Parathyroid adenoma (tissue), 2 donors: ENCODE results near the gene CEACAM16.

Experiments
- H2AFZ ChIP-seq: fragments of 300-600 bp; sonication (generic); one replicate; pipeline ENCODE4 v1.7.0; 2017; ENCODE audit warnings: antibody characterized with exemption, mild to moderate bottlenecking
- H3K27ac ChIP-seq: fragments of 300-600 bp; sonication (generic); one replicate; pipeline ENCODE4 v1.7.0; 2017
- H3K27me3 ChIP-seq: fragments of 300-600 bp; sonication (generic); one replicate; pipeline ENCODE4 v1.7.0; 2017; ENCODE audit warnings: low read length; ENCODE audit not compliant: control insufficient read depth, insufficient read depth
- H3K36me3 ChIP-seq: fragments of 300-600 bp; sonication (generic); one replicate; pipeline ENCODE4 v1.7.0; 2017; ENCODE audit warnings: low read length; ENCODE audit not compliant: control insufficient read depth, insufficient read depth
- H3K4me1 ChIP-seq: fragments of 300-600 bp; sonication (generic); one replicate; pipeline ENCODE4 v1.7.0; 2017; ENCODE audit warnings: control low read depth
- H3K4me2 ChIP-seq: fragments of 300-600 bp; sonication (generic); one replicate; pipeline ENCODE4 v1.7.0; 2017; ENCODE audit warnings: low read length
- H3K4me3 ChIP-seq: fragments of 300-600 bp; sonication (generic); one replicate; pipeline ENCODE4 v1.7.0; 2017; ENCODE audit warnings: low read depth, low read length
- H3K79me2 ChIP-seq: fragments of 300-600 bp; sonication (generic); one replicate; pipeline ENCODE4 v1.7.0; 2017; ENCODE audit warnings: control low read depth
- H3K9ac ChIP-seq: fragments of 300-600 bp; sonication (generic); one replicate; pipeline ENCODE4 v1.7.0; 2017; ENCODE audit warnings: mild to moderate bottlenecking
- H3K9me3 ChIP-seq: fragments of 300-600 bp; sonication (generic); one replicate; pipeline ENCODE4 v1.7.0; 2017; ENCODE audit warnings: low read length; ENCODE audit not compliant: control insufficient read depth
- CTCF ChIP-seq: fragments of 300-600 bp; sonication (generic); IDR thresholded peaks from one replicate; pipeline ENCODE4 v1.7.0; 2017; ENCODE audit warnings: antibody characterized with exemption, mild to moderate bottlenecking
- donor health status: primary hyperparathyroidism.

Gene CEACAM16

GRCh38 chr19:44689290-44690130 lies 9.4 kb upstream of the CEACAM16 start:
- Histone ChIP-seq H3K9ac (no peak overlapping the region), H3K27ac (no peak overlapping the region)

GRCh38 chr19:44690131-44690440 lies 8.9 kb upstream of the CEACAM16 start:
- no peaks in the 10 kb centered on the region for H3K79me2 ChIP-seq

More at GRCh38 chr19:44689290-44690130, 9.4 kb upstream of the CEACAM16 start:
- peak overlapping the region; percentile 25 for H3K4me2 ChIP-seq
- H3K27me3 ChIP-seq, result no peaks in the 10 kb centered on the region
- H3K9me3 ChIP-seq, result no peaks in the 10 kb centered on the region
- TF ChIP-seq CTCF, result peak; percentile 85
- no peaks in the 10 kb centered on the region for H3K36me3 ChIP-seq
- peak overlapping the region; percentile 53 for H2AFZ ChIP-seq
- H3K4me1 ChIP-seq, result peaks cover 13% of the 10 kb centered on the region
- no peak overlapping the region for H3K4me3 ChIP-seq
- no peaks in the 10 kb centered on the region for H3K79me2 ChIP-seq

GRCh38 chr19:44692379-44692721 lies 6.6 kb upstream of the CEACAM16 start:
- peaks cover 19% of the 10 kb centered on the region for H3K4me1 ChIP-seq
- H3K4me2 ChIP-seq, result no peak overlapping the region
- TF ChIP-seq CTCF, result no peak
- H2AFZ ChIP-seq, result peak overlapping the region; percentile 61
- no peaks in the 10 kb centered on the region for H3K36me3 ChIP-seq
- no peak overlapping the region for H3K4me3 ChIP-seq
- H3K9ac ChIP-seq, result no peak overlapping the region
- H3K9me3 ChIP-seq, result no peaks in the 10 kb centered on the region
- no peaks in the 10 kb centered on the region for H3K27me3 ChIP-seq
- H3K79me2 ChIP-seq, result no peaks in the 10 kb centered on the region
- no peak overlapping the region for H3K27ac ChIP-seq

More at GRCh38 chr19:44690131-44690440, 8.9 kb upstream of the CEACAM16 start:
- H2AFZ ChIP-seq, result no peak overlapping the region
- peaks cover 13% of the 10 kb centered on the region for H3K4me1 ChIP-seq
- no peak overlapping the region for H3K27ac ChIP-seq
- no peak overlapping the region for H3K4me3 ChIP-seq
- no peak overlapping the region for H3K9ac ChIP-seq
- H3K36me3 ChIP-seq, result no peaks in the 10 kb centered on the region
- no peak overlapping the region for H3K4me2 ChIP-seq
- no peaks in the 10 kb centered on the region for H3K27me3 ChIP-seq
- no peak for TF ChIP-seq CTCF
- H3K9me3 ChIP-seq, result no peaks in the 10 kb centered on the region

- Histone ChIP-seq H3K36me3 (no peaks in the 10 kb centered on the region), H3K79me2 (no peaks in the 10 kb centered on the region), H2AFZ (no peak overlapping the region), H3K9ac (no peak overlapping the region), H3K4me2 (no peak overlapping the region), H3K4me1 (peaks cover 32% of the 10 kb centered on the region), H3K27me3 (no peaks in the 10 kb centered on the region), H3K4me3 (no peak overlapping the region), H3K27ac (no peak overlapping the region), H3K9me3 (no peaks in the 10 kb centered on the region)
- TF ChIP-seq CTCF, result no peak
Observed at GRCh38 chr19:44694184-44694579, 4.8 kb upstream of the CEACAM16 start.
